GM19193 (cell line): ENCODE results near the gene ATXN10.

Source experiments
- POLR2A ChIP-seq: IDR thresholded peaks from 4 replicates; pipeline ENCODE4 v1.6.1; 2011; ENCODE audit not compliant: insufficient read depth, insufficient read length; ENCODE audit errors: extremely low read depth

ATXN10 gene

GRCh38 chr22:45881524-45881875 is 209.9 kb downstream of the ATXN10 start:
- TF ChIP-seq POLR2A, result no peak

DNA sequence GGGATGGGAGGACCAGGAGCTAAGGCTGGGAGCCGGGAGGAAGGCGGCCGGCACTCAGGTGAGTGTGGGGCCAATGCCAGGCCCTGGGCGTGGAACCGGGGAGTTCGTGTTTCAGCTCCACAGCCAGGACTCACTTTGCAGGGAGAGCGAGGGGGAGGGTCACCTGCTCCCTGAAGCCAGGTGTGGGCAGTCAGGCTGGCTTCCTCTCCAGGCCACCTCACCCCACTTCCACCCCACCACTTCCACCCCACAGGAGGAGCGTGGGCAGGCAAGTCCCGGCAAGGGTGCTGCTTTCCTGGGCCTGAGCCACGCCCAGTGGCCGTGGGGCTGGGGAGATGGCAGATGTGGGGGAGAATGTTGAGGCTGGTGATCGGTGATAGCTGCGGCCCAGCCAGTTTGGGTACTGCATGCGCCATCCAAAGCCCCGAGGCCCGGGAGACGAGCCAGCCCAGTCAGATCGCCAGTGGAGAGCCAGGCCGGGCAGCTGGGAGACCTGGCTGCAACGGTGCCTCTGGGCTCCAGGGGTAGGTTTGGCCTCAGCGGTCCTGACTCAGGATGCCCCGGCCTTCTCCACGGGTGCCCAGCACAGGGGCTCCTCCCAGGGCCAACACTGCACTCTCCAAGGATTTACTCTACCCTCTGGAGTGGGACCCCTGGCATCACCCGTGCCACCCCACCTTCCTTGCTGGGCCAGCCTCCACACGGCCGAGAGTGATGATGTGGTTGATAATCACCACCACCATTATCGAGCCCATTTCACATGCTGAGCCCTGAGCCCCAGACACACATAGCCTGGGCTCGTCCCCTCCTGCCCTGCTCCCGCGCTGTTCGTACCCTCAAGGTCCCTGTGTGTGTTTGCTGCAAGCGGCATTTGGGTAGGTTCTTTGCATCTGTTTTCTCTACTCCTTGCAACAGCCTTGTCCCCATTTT is 211.5 kb downstream of the ATXN10 start:
- TF ChIP-seq POLR2A, result no peak

GRCh38 chr22:45883811-45884170 is 212.2 kb downstream of the ATXN10 start:
- TF ChIP-seq POLR2A, result no peak

DNA sequence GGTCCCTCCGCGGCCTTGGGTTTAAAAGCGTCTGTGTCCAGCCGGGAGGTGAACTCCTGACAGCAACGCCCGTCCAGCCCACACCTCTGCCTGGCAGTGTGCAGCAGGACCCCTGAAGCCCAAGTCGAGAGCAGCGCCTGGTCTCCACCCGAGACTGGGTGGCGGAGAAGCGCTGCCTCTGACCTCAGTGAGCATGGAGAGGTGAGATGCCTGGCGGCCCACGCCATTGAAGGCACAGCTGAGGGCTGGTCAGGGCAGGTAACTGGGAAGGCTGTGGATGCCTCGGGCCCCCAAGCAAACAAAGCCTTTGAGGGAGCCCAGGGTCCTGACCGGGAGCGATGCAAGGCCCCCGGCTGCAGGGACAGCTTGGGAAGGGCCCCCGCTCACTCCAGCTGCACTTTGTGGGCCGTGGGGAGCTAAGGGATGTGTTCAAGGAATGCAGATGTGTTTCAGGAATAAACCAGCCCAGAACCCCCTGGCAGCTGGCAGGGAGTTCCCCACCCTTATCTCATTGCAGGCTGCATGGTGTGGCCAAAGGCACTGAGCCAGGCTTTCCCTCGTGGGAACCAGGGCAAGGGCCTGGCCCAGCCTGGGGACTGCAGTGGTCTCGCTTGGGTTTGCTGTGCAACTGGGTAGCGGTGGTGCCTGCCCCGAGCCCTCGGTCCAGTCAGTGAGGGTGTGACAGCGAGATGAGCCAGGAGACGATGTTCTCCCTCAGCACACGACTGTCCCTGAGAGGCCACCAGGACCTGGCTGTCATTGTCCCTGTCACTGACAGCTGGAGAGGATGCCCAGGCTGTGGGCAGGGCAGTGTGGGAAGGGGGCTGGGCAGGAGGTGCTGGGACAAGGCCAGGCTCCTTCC is 212.8 kb downstream of the ATXN10 start:
- no peak for TF ChIP-seq POLR2A

- TF ChIP-seq POLR2A, result no peak
Measured at GRCh38 chr22:45885171-45885840, 213.7 kb downstream of the ATXN10 start.

- TF ChIP-seq POLR2A, result no peak
Measured at GRCh38 chr22:45885941-45886395, 214.3 kb downstream of the ATXN10 start.

DNA sequence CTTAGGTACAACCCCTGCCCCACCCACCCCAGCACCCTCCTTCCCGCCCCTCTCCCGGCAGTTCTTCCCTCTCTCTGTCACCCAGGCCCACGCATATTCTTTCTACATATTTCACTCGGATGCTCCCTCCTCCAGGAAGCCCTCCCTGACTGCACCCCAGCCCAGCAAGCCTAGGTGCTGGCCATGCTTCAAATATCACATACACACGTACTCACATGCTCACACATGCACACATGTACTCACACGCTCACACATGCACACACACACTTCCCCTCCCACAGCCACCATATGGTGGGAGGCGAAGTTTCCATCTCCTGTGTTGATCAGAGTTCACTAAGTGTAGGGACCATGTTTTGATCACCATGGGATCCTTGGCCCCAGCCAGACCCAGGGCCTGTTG is 214.9 kb downstream of the ATXN10 start:
- no peak for TF ChIP-seq POLR2A

- no peak for TF ChIP-seq POLR2A
Measured at GRCh38 chr22:45887202-45888131, 215.8 kb downstream of the ATXN10 start.

DNA sequence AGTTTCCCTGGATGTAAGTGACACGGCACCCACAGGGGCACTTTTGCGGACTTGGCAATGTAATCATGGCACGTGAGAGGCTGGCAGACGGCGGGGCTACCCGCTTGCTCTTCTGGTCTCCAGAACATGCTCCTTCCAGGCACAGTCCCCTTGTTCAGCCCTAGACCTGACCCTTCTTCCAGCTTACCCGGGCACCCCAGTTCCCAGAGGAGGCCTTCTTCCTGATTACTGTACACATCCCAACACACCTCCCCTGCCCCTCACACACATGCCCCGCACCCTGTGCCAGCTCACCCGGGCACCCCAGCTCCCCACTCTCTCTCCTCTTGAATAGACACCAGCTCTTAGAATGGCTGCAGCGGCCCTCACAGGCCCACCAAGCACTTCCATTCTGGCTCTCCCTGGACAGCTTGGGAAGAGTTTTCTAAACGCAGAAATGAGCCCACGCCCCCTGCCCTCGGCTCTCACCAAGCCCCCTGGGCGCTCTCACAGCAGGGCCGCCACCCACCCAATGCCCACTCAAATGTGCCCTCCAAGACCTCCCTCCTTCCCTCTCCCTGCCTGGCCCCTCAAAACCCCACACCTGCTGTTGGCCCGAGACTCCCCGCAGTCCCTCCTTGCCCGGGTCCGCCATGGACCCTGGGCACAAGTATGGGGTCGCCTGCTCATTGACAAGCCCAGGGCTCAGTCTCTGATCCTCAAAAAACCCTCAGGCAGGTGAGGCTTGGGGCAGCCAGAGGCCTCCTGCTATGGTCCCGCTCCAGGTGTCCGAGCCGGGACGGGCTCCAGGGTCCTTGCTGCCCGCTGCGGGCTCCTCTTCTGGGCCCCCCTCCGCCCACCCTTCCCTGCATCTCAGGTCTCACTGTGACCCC is 216.8 kb downstream of the ATXN10 start:
- no peak for TF ChIP-seq POLR2A

DNA sequence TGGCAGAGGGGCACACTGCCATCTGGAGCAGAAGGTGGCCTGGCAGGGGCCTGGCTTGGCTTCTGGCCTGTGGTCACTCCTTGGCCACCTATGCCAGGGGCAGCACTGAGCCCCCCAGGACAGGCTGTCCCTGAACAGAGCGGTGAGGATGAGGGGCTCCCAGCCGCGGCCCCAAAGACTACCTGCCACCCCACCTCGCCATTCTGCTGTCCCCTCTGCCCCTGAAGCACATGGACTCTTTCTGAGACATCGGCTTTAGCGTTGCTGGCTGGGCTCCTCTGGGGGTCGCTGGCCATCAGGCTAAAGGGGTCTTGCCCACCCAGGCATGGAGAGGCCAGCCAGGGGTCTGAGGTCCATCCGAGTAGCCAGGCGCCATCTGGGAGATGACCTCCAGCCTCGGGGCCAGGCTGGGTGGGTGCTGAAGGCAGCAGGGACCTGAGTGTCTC is 217.5 kb downstream of the ATXN10 start:
- no peak for TF ChIP-seq POLR2A

GRCh38 chr22:45889539-45890350 is 218.1 kb downstream of the ATXN10 start:
- TF ChIP-seq POLR2A, result no peak

DNA sequence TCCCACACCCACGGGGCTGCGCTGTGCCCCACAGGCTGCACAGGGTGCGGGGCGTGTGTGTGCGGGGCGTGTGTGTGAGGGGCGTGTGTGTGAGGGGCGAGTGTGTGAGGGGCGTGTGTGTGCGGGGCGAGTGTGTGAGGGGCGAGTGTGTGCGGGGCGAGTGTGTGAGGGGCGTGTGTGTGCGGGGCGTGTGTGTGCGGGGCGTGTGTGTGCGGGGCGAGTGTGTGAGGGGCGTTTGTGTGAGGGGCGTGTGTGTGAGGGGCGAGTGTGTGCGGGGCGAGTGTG is 218.7 kb downstream of the ATXN10 start:
- no peak for TF ChIP-seq POLR2A

DNA sequence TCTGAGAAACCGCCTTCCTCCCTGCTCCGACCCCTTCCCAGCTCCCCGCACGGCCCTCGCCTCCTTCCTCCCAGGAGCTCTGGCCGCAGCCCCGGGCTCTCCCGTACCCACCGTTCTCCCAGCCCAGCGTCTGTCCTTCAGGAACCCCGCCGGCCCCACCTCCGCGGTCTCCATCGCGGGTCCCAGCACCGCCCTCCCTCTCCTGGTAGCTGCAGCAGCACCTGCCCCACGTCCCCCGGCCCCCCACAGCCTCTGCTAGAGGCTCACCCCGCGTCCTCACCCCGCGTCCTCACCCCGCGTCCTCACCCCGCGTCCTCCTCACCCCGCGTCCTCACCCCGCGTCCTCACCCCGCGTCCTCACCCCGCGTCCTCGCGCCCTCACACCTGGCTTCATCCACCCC is 219.4 kb downstream of the ATXN10 start:
- TF ChIP-seq POLR2A, result no peak

- TF ChIP-seq POLR2A, result no peak
Measured at GRCh38 chr22:45891471-45891995, 219.9 kb downstream of the ATXN10 start.
